Fibroblast of lung (primary cell): Measurements from ENCODE around the gene IL21R. TPM values are rescaled to one million over a fixed set of nuclear protein-coding genes. Genes with fewer than 3 reads are reported as not detected.

Source experiments
- DNase-seq, 2 donors: peaks; one replicate each; pipeline versions ENCODE4 v3.0.0 to v3.0.0-alpha.2; 2010; ENCODE audit warnings: low read depth in 2 of 2
- H2AFZ ChIP-seq: 2 replicates; pipeline ENCODE4 v1.5.1; 2012; ENCODE audit warnings: low read length, control low read depth, inconsistent platforms
- H3K27ac ChIP-seq: 2 replicates; pipeline ENCODE4 v1.5.1; 2011; ENCODE audit warnings: low read length, control low read depth; ENCODE audit not compliant: insufficient read depth
- H3K27me3 ChIP-seq: 2 replicates; pipeline ENCODE4 v1.5.1; 2011; ENCODE audit warnings: mild to moderate bottlenecking, low read length; ENCODE audit not compliant: control insufficient read depth, insufficient read depth
- H3K36me3 ChIP-seq: 2 replicates; pipeline ENCODE4 v1.5.1; 2011; ENCODE audit warnings: low read length; ENCODE audit not compliant: control insufficient read depth, insufficient read depth
- H3K4me1 ChIP-seq: 2 replicates; pipeline ENCODE4 v1.5.1; 2011; ENCODE audit warnings: low read length; ENCODE audit not compliant: control insufficient read depth, insufficient read depth; ENCODE audit errors: extremely low read depth
- H3K4me2 ChIP-seq: 2 replicates; pipeline ENCODE4 v1.5.1; 2011; ENCODE audit warnings: low read length, control low read depth; ENCODE audit not compliant: insufficient read depth; ENCODE audit errors: extremely low read depth
- H3K4me3 ChIP-seq, 4 experiments: fragments of 200-600 bp in 1 of 4; sonication (generic) in 1 of 4; replicated peaks in 1 of 4; 2 replicates each; pipeline ENCODE4 v1.5.1; 2011 to 2016; ENCODE audit warnings: low read length in 4 of 4, low read depth in 3 of 4, mild to moderate bottlenecking in 3 of 4, control low read depth in 2 of 4, inconsistent platforms in 1 of 4, mixed read lengths in 1 of 4; ENCODE audit not compliant: insufficient read depth in 1 of 4; ENCODE audit errors: control extremely low read depth in 1 of 4
- H3K79me2 ChIP-seq: 2 replicates; pipeline ENCODE4 v1.5.1; 2012; ENCODE audit warnings: mild to moderate bottlenecking, low read length, inconsistent platforms; ENCODE audit not compliant: control insufficient read depth, insufficient read depth
- H3K9ac ChIP-seq: 2 replicates; pipeline ENCODE4 v1.5.1; 2011; ENCODE audit warnings: mild to moderate bottlenecking, low read length, control low read depth; ENCODE audit not compliant: insufficient read depth
- H3K9me3 ChIP-seq: 2 replicates; pipeline ENCODE4 v1.5.1; 2012; ENCODE audit warnings: low read depth, low read length; ENCODE audit not compliant: control insufficient read depth, insufficient read depth
- H4K20me1 ChIP-seq: 2 replicates; pipeline ENCODE4 v1.5.1; 2011; ENCODE audit warnings: low read length; ENCODE audit not compliant: control insufficient read depth, insufficient read depth; ENCODE audit errors: extremely low read depth
- EZH2 ChIP-seq: IDR thresholded peaks from 2 replicates; pipeline ENCODE4 v1.5.1; 2012; ENCODE audit warnings: low read length, control low read depth, mild to moderate bottlenecking; ENCODE audit errors: missing control alignments
- polyA plus RNA-seq, 2 donors: library from polyadenylated mRNA; depleted of rRNA in 1 of 2; stranded (reverse) in 1 of 2; unstranded in 1 of 2; fragments of >200 nt; gene quantifications; 2 replicates each; pipeline ENCODE4 v1.2.1, GENCODE V29; 2011 to 2012; ENCODE audit warnings: missing spikeins in 1 of 2
- total RNA-seq: library from RNA; depleted of rRNA; stranded (reverse); fragments of >200 nt; gene quantifications from 2 replicates; pipeline ENCODE4 v1.2.1, GENCODE V29; 2014
- TF ChIP-seq, protein P1 (sequence below), 2 donors: IDR thresholded peaks in 1 of 2; conservative IDR thresholded peaks in 1 of 2; 1 replicate in 1 of 2; 2 replicates in 1 of 2; pipeline ENCODE4 v1.5.1; 2011 to 2012; ENCODE audit warnings: low read length in 2 of 2, control low read depth in 1 of 2, inconsistent platforms in 1 of 2, low read depth in 1 of 2, mild to moderate bottlenecking in 1 of 2

The IL21R gene
- total and polyA plus RNA-seq, 2 donors (not counting 1 experiment from before 2014, with no cell fraction given): 0.95 to 7.4 TPM

DNA sequence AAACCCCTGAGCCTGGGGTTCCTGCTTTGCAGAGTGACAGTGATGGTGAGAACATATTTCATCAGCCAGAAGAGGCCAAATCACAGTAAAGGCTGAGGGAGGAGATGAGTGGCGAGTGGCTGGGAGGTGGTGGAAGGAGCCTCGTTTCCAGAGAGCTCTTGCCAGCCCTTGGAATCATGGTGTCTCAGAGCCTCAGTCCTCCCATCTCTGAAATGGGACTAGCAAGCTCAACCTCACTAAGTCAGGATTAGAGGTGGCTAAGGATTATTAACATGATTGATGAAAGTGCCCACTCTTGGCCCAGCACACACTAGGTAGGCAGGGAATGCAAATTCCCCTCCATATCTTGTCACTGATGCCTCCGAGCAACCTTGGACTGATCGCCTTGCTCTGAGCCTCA, 45.2 kb upstream of the IL21R start:
- peaks cover 6% of the 10 kb centered on the region for H3K36me3 ChIP-seq
- no peaks in the 10 kb centered on the region for H3K79me2 ChIP-seq
- H3K4me1 ChIP-seq: no peaks in the 10 kb centered on the region
- no peak overlapping the region for H3K9ac ChIP-seq
- no peaks in the 10 kb centered on the region for H4K20me1 ChIP-seq
- H3K27me3 ChIP-seq: no peaks in the 10 kb centered on the region
- no peak for DNase-seq
- TF ChIP-seq EZH2: no peak
- TF ChIP-seq, protein P1, sequence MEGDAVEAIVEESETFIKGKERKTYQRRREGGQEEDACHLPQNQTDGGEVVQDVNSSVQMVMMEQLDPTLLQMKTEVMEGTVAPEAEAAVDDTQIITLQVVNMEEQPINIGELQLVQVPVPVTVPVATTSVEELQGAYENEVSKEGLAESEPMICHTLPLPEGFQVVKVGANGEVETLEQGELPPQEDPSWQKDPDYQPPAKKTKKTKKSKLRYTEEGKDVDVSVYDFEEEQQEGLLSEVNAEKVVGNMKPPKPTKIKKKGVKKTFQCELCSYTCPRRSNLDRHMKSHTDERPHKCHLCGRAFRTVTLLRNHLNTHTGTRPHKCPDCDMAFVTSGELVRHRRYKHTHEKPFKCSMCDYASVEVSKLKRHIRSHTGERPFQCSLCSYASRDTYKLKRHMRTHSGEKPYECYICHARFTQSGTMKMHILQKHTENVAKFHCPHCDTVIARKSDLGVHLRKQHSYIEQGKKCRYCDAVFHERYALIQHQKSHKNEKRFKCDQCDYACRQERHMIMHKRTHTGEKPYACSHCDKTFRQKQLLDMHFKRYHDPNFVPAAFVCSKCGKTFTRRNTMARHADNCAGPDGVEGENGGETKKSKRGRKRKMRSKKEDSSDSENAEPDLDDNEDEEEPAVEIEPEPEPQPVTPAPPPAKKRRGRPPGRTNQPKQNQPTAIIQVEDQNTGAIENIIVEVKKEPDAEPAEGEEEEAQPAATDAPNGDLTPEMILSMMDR (conservative IDR thresholded peaks at IDR 0.05 in 1 of 2, IDR thresholded peaks at IDR 0.05 in 1 of 2; ENCODE audit: low read depth in 1 of 2, low read length in 2 of 2): no peak
- H3K4me2 ChIP-seq: no peak overlapping the region
- H3K4me3 ChIP-seq: no peak overlapping the region
- H3K27ac ChIP-seq: no peak overlapping the region
- H2AFZ ChIP-seq: no peak overlapping the region
- no peaks in the 10 kb centered on the region for H3K9me3 ChIP-seq

DNA sequence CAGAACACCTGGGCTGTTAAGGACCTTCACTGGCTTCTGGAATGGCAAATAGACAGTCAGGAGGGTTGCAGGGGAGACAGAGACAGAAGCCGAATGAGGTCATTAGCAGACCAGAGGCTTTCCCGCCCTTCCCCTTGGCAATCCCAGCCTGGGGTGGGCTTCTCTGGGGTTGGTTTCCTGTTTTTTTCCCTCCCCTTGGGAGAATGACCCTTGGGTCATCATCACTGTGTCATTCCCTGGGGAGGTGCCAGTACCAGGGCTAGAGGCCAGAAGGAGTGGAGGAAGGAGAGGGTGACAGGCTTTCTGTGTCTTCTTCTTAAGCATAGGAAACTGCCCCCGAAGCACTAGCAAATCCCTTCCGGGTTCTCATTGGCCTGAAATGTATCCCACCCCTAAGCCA, 42.9 kb upstream of the IL21R start:
- H3K4me3 ChIP-seq: no peak overlapping the region
- no peaks in the 10 kb centered on the region for H3K4me1 ChIP-seq
- H4K20me1 ChIP-seq: no peaks in the 10 kb centered on the region
- H3K36me3 ChIP-seq: peaks cover 19% of the 10 kb centered on the region
- H3K9ac ChIP-seq: no peak overlapping the region
- H3K4me2 ChIP-seq: no peak overlapping the region
- H3K27me3 ChIP-seq: no peaks in the 10 kb centered on the region
- H2AFZ ChIP-seq: no peak overlapping the region
- DNase-seq: no peak
- no peak for TF ChIP-seq EZH2
- TF ChIP-seq, protein P1 (conservative IDR thresholded peaks at IDR 0.05 in 1 of 2, IDR thresholded peaks at IDR 0.05 in 1 of 2; ENCODE audit: low read depth in 1 of 2, low read length in 2 of 2): no peak
- H3K9me3 ChIP-seq: no peaks in the 10 kb centered on the region
- no peak overlapping the region for H3K27ac ChIP-seq
- no peaks in the 10 kb centered on the region for H3K79me2 ChIP-seq

DNA sequence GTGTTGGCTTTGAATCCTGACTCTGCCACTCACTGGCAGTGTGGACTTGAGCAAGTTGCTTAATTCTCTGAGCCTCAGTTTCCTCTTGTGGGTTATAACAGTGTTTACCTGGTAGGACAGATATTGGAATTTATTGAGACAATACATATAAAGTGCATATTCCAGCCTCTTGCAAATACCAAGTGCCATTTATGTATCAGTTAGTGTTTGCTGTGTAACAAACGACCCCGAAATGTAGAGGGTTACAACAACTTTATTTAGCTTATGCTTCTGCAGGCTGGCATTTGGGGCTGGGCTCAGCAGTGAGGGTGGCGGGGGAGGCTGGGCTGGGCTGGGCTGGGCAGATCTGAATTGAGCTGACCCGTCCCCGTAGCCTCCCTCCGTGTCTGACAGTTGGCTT, 42.4 kb upstream of the IL21R start:
- no peak for TF ChIP-seq EZH2
- TF ChIP-seq, protein P1 (conservative IDR thresholded peaks at IDR 0.05 in 1 of 2, IDR thresholded peaks at IDR 0.05 in 1 of 2; ENCODE audit: low read depth in 1 of 2, low read length in 2 of 2): no peak
- H3K4me3 ChIP-seq: no peak overlapping the region
- H3K79me2 ChIP-seq: no peaks in the 10 kb centered on the region
- H3K9ac ChIP-seq: no peak overlapping the region
- no peak overlapping the region for H2AFZ ChIP-seq
- no peak overlapping the region for H3K4me2 ChIP-seq
- no peak for DNase-seq
- H3K36me3 ChIP-seq: peaks cover 19% of the 10 kb centered on the region
- no peaks in the 10 kb centered on the region for H4K20me1 ChIP-seq
- no peak overlapping the region for H3K27ac ChIP-seq
- H3K9me3 ChIP-seq: no peaks in the 10 kb centered on the region
- H3K4me1 ChIP-seq: no peaks in the 10 kb centered on the region
- H3K27me3 ChIP-seq: no peaks in the 10 kb centered on the region
